Fibroblast of the conjunctiva (primary cell): ENCODE measurements around the gene DUS3L.

Source experiments
- DNase-seq: peaks from one replicate; pipeline ENCODE4 v3.0.0-alpha.2; 2010; ENCODE audit warnings: low read depth

The DUS3L gene

GRCh38 chr19:5821521-5822180 is 30.7 kb upstream of the DUS3L start:
- DNase-seq = no peak

GRCh38 chr19:5820785-5821184 is 29.8 kb upstream of the DUS3L start:
- no peak for DNase-seq

DNA sequence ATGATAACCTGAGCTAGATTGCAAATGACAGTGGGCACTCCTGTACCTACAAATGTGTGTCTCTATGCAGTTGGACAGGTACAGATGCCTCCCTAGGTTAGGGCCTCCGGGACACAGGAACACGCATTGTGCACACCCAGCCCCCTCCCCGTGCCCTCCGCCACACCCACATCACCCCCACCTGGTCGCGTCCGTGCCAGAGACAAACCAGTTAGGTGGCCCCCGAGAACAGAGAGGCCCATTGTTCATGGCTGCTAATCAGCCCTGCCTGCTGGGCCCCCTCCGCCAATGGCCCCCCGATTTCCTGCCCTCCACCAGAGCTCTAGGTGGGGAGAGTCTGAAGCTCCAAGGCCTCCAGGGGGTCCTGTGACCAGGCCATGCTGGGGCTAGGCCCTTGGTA is 27.6 kb upstream of the DUS3L start:
- no peak for DNase-seq

DNA sequence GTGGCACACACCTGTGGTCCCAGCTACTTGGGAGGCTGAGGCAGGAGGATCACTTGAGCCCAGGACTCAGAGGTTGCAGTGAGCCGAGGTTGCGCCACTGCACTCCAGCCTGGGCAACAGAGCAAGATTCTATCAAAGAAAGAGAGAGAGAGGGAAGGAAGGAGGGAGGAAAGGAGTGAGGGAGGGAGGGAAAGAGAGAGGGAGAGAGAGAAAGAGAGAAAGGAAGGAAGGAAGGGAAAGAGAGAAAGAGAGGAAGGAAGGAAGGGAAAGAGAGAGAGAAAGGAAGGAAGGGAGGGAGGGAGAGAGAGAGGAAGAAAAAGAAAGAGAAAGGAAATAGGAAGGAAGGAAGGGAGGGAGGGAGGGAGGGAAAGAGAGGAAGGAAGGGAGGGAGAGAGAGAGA is 26.3 kb upstream of the DUS3L start:
- no peak for DNase-seq

DNA sequence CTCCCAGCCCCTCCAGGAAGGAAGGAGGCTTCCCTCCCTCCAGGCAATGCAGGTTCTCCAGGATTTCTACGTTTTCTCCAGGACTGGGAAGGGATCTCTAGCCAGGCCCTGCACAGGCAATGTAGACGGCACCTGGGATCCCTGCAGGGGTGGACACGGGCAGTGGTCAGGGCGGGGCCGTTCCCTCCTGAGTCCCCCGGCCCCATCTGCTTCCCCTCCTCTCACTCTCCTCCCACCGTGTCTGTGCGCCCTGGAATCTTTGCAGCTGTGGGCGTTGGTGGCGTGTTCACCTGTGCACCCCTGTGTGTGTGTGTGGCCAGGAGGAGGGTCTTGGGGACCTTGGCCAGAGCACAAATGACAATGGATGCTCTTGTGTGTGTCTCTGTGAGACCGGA is 23.9 kb upstream of the DUS3L start:
- no peak for DNase-seq

- DNase-seq = no peak
These were observed 23.3 kb upstream of the DUS3L start for GRCh38 chr19:5814123-5814851.

GRCh38 chr19:5811117-5811516 is 20.2 kb upstream of the DUS3L start:
- no peak for DNase-seq

GRCh38 chr19:5809469-5809868 is 18.5 kb upstream of the DUS3L start:
- no peak for DNase-seq

DNA sequence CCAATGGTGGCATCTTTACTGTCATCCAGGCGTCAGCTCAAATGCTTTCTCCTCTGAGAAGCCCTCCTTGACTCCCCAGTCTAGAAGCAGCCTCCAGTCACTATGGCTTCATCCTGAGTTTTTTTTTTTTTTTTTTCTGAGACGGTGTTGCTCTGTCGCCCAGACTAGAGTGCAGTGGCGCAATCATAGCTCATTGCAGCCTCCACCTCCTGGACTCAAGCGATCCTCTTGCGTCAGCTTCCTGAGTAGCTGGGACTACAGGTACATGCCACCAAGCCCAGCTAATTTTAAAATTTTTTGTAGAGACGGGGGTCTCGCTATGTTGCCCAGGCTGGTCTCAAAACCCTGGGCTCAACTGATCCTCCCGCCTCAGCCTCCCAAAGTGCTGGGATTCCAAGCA is 18.1 kb upstream of the DUS3L start:
- no peak for DNase-seq

DNA sequence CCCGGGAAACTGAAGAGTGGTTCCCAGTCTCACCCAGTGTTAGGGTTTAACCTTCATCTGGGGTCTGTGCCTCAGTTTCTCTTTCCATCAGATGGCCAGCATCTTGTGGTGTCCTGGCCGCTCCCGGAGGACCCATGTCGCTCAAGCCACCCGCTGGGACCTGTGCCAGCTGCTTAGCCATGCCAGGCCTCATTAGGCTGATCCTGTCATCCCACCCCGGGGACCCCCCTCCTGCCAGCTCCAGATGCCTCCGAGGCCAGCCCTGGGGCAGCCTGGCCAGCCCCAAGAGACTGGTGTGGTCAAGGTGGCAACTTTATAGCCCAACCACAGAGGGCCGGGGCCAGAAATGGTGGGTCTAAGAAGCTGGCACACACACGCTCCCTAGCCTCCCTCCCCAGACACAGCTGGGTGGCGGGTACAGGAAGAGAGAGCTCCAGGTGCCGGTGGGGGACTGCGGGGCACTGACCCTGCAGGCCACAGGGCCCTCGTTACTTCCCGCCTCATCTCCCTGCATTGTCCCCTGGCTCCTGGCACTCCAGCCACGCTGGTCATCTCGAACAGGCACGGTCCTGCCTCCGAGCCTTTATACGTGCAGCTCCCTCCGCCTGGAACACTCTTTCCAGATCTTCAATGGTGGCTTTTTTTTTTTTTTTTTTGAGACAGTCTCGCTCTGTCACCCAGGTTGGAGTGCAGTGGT is 17.3 kb upstream of the DUS3L start:
- DNase-seq = no peak

- no peak for DNase-seq
These were observed 15.9 kb upstream of the DUS3L start for GRCh38 chr19:5806905-5807304.

GRCh38 chr19:5806133-5806489 is 15.1 kb upstream of the DUS3L start:
- DNase-seq = no peak

- DNase-seq = no peak
These were observed 14.6 kb upstream of the DUS3L start for GRCh38 chr19:5805462-5806132.

DNA sequence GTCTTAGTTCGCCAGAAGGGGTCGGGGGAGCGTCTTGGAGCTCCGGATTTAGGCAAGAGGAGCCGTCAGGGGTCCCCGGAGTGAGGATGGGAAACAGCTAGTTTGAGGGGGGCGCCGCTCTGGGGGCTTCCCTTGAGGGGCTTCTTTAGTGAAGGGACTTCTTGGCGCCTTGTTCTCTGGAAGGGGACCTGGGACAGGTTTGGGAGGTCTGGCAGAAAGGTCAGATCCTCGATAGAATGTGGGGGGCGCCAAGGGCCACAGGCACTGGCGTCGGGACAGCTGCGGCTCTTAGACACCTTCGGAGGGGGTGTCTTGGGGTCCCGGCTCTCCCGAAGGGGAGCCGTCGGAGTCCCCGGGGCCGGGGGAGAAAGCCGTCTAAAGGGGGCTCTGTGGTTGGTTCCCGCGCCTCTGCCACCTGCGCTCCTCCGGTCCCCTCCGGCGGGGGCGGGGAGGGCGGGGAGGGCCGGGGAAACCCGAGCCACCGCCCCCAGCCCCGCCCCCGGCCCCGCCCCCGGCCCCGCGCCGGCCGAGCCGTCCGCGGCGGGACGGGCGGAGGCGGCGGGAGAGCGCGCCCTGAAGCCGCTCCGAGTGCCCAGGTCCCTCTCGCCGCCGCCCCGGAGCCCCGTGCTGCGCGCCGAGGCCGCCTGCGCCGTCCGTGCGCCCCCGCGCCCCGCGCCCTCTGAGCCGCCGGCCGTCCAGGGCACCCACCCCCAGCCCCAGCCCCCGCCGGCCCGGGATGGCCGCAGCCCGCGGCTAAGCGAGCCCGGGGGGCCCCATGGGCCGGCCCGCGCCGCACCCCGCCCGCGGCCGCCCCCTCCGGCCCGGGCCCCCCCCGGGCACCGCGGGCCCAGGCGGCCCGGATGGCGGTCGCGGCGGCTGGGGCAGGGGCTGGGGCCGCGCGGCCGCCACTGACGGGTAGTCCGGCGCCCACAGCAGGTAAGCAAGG is 13.8 kb upstream of the DUS3L start, which contains the start of gene NRTN:
NRTN (plus strand) TSS at position 552 of the 946 bp plus-strand sequence. CDS start 19,099 bp downstream, outside the sequence.
- no peak for DNase-seq

GRCh38 chr19:5803752-5804515 is 13.0 kb upstream of the DUS3L start:
- peak; percentile 75 for DNase-seq

DNA sequence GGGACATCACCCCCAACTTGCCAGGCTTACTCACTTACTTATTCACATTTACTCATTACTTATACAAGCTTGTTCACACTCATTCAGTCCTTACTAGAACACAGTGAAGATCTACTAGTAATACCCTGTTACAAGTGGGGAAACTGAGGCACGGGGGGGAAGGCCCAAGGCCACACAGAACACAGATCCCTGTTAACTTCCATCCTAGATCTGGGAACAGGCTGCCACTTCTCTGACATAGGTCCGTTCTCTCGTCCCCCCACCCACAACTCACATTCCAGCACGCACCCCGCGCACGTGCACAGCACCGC is 12.4 kb upstream of the DUS3L start:
- no peak for DNase-seq

DNA sequence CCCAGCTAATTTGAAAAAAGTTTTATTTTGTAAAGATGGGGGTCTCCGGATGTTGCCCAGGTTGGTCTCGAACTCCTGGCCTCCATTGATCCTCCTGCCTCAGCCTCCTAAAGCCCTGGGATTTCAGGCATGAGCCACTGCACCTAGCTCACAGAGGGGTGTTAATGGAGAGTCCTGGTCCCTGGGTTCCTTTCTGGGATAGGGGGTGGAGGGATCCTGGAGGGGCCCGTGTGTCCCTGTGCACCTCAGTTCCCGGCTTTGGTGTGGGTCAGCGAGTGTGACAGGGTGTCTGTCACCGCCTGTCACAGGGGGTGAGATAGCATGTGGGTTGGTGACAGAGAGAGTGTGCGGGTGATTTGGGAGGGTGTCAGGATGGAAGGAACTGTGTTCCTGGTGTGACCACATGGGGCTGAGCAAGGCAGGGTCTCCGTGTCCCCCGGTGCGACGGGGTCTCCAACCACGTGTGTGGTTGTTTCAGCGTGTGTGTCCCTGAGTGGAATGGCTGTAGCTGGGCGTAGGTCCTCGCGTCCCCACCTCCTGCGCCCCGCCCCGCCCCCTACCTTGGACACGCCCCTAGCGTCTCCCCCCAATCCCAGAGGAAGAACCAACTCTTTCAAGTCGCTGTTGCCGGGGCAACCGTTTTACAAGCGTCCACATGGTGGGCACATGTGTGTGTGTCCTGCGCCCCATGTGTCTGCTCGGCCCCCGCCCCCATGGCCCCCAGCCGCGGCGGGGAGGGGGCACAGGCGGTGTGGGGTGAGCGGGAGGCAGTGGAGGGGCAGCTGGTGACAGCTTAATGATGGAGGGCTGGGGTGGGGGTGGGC is 11.0 kb upstream of the DUS3L start:
- DNase-seq = peak; percentile 21

DNA sequence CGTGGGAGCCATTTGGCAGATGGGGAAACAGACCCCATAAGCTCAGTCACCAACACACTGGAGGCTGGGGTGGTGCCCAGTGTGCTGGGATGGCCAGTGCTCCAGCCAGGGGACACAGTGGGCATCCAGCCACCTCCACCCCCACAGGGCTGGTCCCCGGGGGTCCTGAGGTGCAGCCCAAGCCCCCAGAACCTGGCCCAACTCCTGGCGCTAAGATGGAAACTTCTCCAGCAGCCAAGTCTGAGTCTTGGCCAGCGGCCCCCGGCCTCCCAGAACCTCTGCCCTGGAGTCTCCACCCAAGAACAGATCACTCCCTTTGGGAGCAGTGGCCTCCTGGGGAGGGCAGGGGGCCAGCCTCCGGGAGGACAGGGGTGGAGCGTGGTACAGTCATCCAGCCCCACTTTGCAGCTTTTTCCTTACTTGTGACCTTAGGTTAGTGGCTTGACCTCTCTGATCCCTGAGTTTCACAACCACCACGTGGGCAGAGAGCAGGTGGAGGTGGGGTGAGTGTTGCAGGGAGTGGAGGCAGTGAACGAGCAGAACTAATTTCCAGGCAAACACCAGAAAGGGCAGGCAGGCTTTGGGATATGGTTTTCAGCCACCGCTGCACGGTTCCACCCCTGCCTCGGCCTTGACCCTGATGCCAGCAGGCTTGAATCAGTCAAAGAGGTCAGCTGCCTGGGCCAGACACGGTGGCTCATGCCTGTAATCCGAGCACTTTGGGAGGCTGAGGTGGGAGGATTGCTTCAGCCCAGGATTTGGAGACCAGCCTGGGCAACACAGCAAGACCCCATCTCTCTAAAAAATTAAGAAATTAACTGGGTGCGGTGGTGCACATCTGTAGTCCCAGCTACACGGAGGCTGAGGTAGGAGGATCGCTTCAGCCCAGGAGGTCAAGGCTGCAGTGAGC is 9.7 kb upstream of the DUS3L start:
- no peak for DNase-seq
